Measurements from ENCODE around the gene LSM2.
A peak's percentile ranks its signal among the peaks of the same experiment; 100 is the strongest.
"Not testable (repeated sequence)": the region's sequence is repeated elsewhere in the genome, so short reads cannot be mapped to it uniquely, and the experiment has no call there.

The LSM2 gene

GRCh38 chr6:31806470-31807272, at the start of gene LSM2:
TSS of gene LSM2 (minus strand) at chr6:31806966. CDS start at chr6:31806757, 209 bp downstream.
- no peaks in the 10 kb centered on the region for H3K27me3 Mint-ChIP-seq
- no peaks in the 10 kb centered on the region for H3K9me3 Mint-ChIP-seq
- peak within 1 kb of the TSS; percentile 89 for H3K27ac Mint-ChIP-seq
- CTCF ChIA-PET, result interaction anchor here (0.8 to 3.0 kb wide), 6 partner anchors 10 to 77 kb away, joined by 3 to 20 read pairs (median 4); partner anchors contain the start of genes DDAH2 and VARS1
- H3K4me1 Mint-ChIP-seq, result peaks cover 42% of the 10 kb centered on the region
- peaks cover 38% of the 10 kb centered on the region for H3K36me3 Mint-ChIP-seq
- H3K4me3 Mint-ChIP-seq, result peak within 1 kb of the TSS; percentile 92
- DNase-seq, result peak; percentile 98

GRCh38 chr6:31851980-31852718, 45.4 kb upstream of the LSM2 start:
- H3K27me3 Mint-ChIP-seq, H3K4me1 Mint-ChIP-seq, H3K36me3 Mint-ChIP-seq, H3K4me3 Mint-ChIP-seq, DNase-seq, H3K9me3 Mint-ChIP-seq, H3K27ac Mint-ChIP-seq: not testable (repeated sequence)
- CTCF ChIA-PET, result interaction anchor here (0.8 kb wide), 1 partner anchor 11 kb away, joined by 3 read pairs; the partner anchor contains the start of gene NEU1

GRCh38 chr6:31851485-31851832, 44.7 kb upstream of the LSM2 start:
- Mint-ChIP-seq H3K9me3 (peaks cover 6% of the 10 kb centered on the region), H3K27ac (no peak overlapping the region), H3K4me1 (peaks cover 2% of the 10 kb centered on the region), H3K27me3 (no peaks in the 10 kb centered on the region), H3K36me3 (peaks cover 3% of the 10 kb centered on the region), H3K4me3 (no peak overlapping the region)
- no peak for DNase-seq
- CTCF ChIA-PET, result no interaction called here

- Mint-ChIP-seq H3K4me1 (peaks cover 2% of the 10 kb centered on the region), H3K4me3 (no peak overlapping the region), H3K9me3 (peaks cover 6% of the 10 kb centered on the region), H3K27me3 (no peaks in the 10 kb centered on the region), H3K36me3 (peaks cover 3% of the 10 kb centered on the region), H3K27ac (no peak overlapping the region)
- CTCF ChIA-PET, result no interaction called here
- no peak for DNase-seq
These were observed 44.2 kb upstream of the LSM2 start for GRCh38 chr6:31850765-31851484.

GRCh38 chr6:31847276-31847978, 40.7 kb upstream of the LSM2 start:
- no peaks in the 10 kb centered on the region for H3K4me1 Mint-ChIP-seq
- H3K27ac Mint-ChIP-seq, result no peak overlapping the region
- H3K9me3 Mint-ChIP-seq, result peaks cover under 1% of the 10 kb centered on the region
- CTCF ChIA-PET, result no interaction called here
- peaks cover 9% of the 10 kb centered on the region for H3K36me3 Mint-ChIP-seq
- H3K4me3 Mint-ChIP-seq, result no peak overlapping the region
- H3K27me3 Mint-ChIP-seq, result no peaks in the 10 kb centered on the region
- no peak for DNase-seq

GRCh38 chr6:31844507-31844906, 37.7 kb upstream of the LSM2 start:
- no peaks in the 10 kb centered on the region for H3K27me3 Mint-ChIP-seq
- H3K4me3 Mint-ChIP-seq, result no peak overlapping the region
- no peaks in the 10 kb centered on the region for H3K9me3 Mint-ChIP-seq
- no peak for DNase-seq
- H3K4me1 Mint-ChIP-seq, result peaks cover 11% of the 10 kb centered on the region
- no peak overlapping the region for H3K27ac Mint-ChIP-seq
- peaks cover 23% of the 10 kb centered on the region for H3K36me3 Mint-ChIP-seq
- CTCF ChIA-PET, result no interaction called here

- H3K27me3 Mint-ChIP-seq, result no peaks in the 10 kb centered on the region
- CTCF ChIA-PET, result no interaction called here
- no peaks in the 10 kb centered on the region for H3K9me3 Mint-ChIP-seq
- H3K27ac Mint-ChIP-seq, result peak overlapping the region; percentile 79
- H3K36me3 Mint-ChIP-seq, result peaks cover 39% of the 10 kb centered on the region
- peaks cover 33% of the 10 kb centered on the region for H3K4me1 Mint-ChIP-seq
- no peak overlapping the region for H3K4me3 Mint-ChIP-seq
- no peak for DNase-seq
These were observed 35.3 kb upstream of the LSM2 start for GRCh38 chr6:31842053-31842452.

GRCh38 chr6:31839779-31840126, 33.0 kb upstream of the LSM2 start:
- H3K9me3 Mint-ChIP-seq, H3K4me3 Mint-ChIP-seq, DNase-seq, H3K27ac Mint-ChIP-seq, H3K27me3 Mint-ChIP-seq: not testable (repeated sequence)
- Mint-ChIP-seq H3K36me3 (peaks cover 52% of the 10 kb centered on the region), H3K4me1 (peaks cover 49% of the 10 kb centered on the region)
- CTCF ChIA-PET, result interaction anchor here (1.7 kb wide), 1 partner anchor 23 kb away, joined by 5 read pairs; no protein-coding TSS in a partner anchor

- Mint-ChIP-seq H3K9me3 (no peaks in the 10 kb centered on the region), H3K27ac (peak overlapping the region; percentile 69), H3K4me3 (no peak overlapping the region), H3K36me3 (peaks cover 51% of the 10 kb centered on the region), H3K27me3 (no peaks in the 10 kb centered on the region), H3K4me1 (peaks cover 55% of the 10 kb centered on the region)
- CTCF ChIA-PET, result interaction anchor here (0.9 to 1.7 kb wide), 2 partner anchors 24 to 59 kb away, joined by 3 to 5 read pairs; no protein-coding TSS in a partner anchor
- DNase-seq, result no peak
These were observed 32.2 kb upstream of the LSM2 start for GRCh38 chr6:31838968-31839367.

- CTCF ChIA-PET, result interaction anchor here (0.6 to 1.7 kb wide), 3 partner anchors 22 to 60 kb away, joined by 3 to 5 read pairs (median 5); no protein-coding TSS in a partner anchor
- H3K9me3 Mint-ChIP-seq, H3K27me3 Mint-ChIP-seq, DNase-seq, H3K27ac Mint-ChIP-seq: not testable (repeated sequence)
- H3K4me1 Mint-ChIP-seq, result peaks cover 58% of the 10 kb centered on the region
- peak overlapping the region; percentile 98 for H3K4me3 Mint-ChIP-seq
- peaks cover 50% of the 10 kb centered on the region for H3K36me3 Mint-ChIP-seq
These were observed 31.4 kb upstream of the LSM2 start for GRCh38 chr6:31838114-31838553.

GRCh38 chr6:31837369-31838113, 30.8 kb upstream of the LSM2 start:
- H3K36me3 Mint-ChIP-seq, result peaks cover 50% of the 10 kb centered on the region
- peak overlapping the region; percentile 98 for H3K4me3 Mint-ChIP-seq
- CTCF ChIA-PET, result interaction anchor here (1.0 to 1.5 kb wide), 2 partner anchors 25 to 157 kb away, joined by 3 read pairs; partner anchors contain the start of genes LY6G5C and NEU1
- no peaks in the 10 kb centered on the region for H3K9me3 Mint-ChIP-seq
- H3K4me1 Mint-ChIP-seq, result peaks cover 58% of the 10 kb centered on the region
- DNase-seq, result no peak
- peak overlapping the region; percentile 94 for H3K27ac Mint-ChIP-seq
- no peaks in the 10 kb centered on the region for H3K27me3 Mint-ChIP-seq

GRCh38 chr6:31836474-31837368, 30.0 kb upstream of the LSM2 start:
- peak; percentile 41 for DNase-seq
- CTCF ChIA-PET, result interaction anchor here (1.0 to 1.6 kb wide), 4 partner anchors 9 to 156 kb away, joined by 3 to 4 read pairs (median 3); partner anchors contain the start of genes HSPA1B, LY6G5C and NEU1
- H3K4me3 Mint-ChIP-seq, result peak overlapping the region; percentile 98
- H3K9me3 Mint-ChIP-seq, result no peaks in the 10 kb centered on the region
- H3K4me1 Mint-ChIP-seq, result peaks cover 56% of the 10 kb centered on the region
- peaks cover 50% of the 10 kb centered on the region for H3K36me3 Mint-ChIP-seq
- H3K27ac Mint-ChIP-seq, result peak overlapping the region; percentile 94
- no peaks in the 10 kb centered on the region for H3K27me3 Mint-ChIP-seq
